ENCODE data around the gene PLCD1.

GRCh38 chr3:37990527-37990926 is 38.9 kb downstream of the PLCD1 start, which contains the start of gene VILL:
- TF ChIP-seq RARB (CRISPR knock-in tag; IDR thresholded peaks at IDR 0.05) (no peak), ARNTL (CRISPR knock-in tag; IDR thresholded peaks at IDR 0.05; ENCODE audit: borderline replicate concordance, low read depth) (no peak), POU6F1 (CRISPR knock-in tag; IDR thresholded peaks at IDR 0.05; ENCODE audit: borderline replicate concordance, low read depth) (no peak), ZNF565 (CRISPR knock-in tag; conservative IDR thresholded peaks at IDR 0.05; ENCODE audit: low read depth) (no peak), TOX (CRISPR knock-in tag; IDR thresholded peaks at IDR 0.05; ENCODE audit: borderline replicate concordance) (no peak), TSHZ2 (CRISPR knock-in tag; IDR thresholded peaks at IDR 0.05) (no peak), SNAI2 (CRISPR knock-in tag; IDR thresholded peaks at IDR 0.05) (no peak), ZFP3 (CRISPR knock-in tag; IDR thresholded peaks at IDR 0.05) (no peak), PATZ1 (CRISPR knock-in tag; IDR thresholded peaks at IDR 0.05; ENCODE audit: borderline replicate concordance) (no peak), CSDC2 (CRISPR knock-in tag; IDR thresholded peaks at IDR 0.05) (no peak), CREB5 (CRISPR knock-in tag; IDR thresholded peaks at IDR 0.05; ENCODE audit: low read depth) (no peak), BACH2 (CRISPR knock-in tag; IDR thresholded peaks at IDR 0.05; ENCODE audit: borderline replicate concordance) (no peak), ZFP30 (CRISPR knock-in tag; IDR thresholded peaks at IDR 0.05) (no peak)

Data from SK-N-SH treated with all-trans-retinoic acid at 6 μM for 48 hours (cell line).